H1 (cell line): ENCODE measurements around the gene SPTB. TPM values are rescaled to one million over a fixed set of nuclear protein-coding genes. Genes with fewer than 3 reads are reported as not detected.

Experiments used
- CTCF ChIA-PET: fragments of 300-600 bp; sonication (Branson Sonifier 250); formaldehyde crosslinking; loops from one replicate; lab custom pipeline; 2021; ENCODE audit not compliant: partially characterized antibody; lab: Charles Lee
- POLR2A ChIA-PET: fragments of 300-600 bp; sonication (Branson Sonifier 250); formaldehyde crosslinking; loops from one replicate; lab custom pipeline; 2021; ENCODE audit warnings: inconsistent platforms; ENCODE audit not compliant: partially characterized antibody; lab: Charles Lee
- DNase-seq, 2 experiments: peaks; one replicate each; pipeline versions ENCODE4 v3.0.0 to v3.0.0-alpha.2; 2010 to 2022; ENCODE audit warnings: low spot score in 2 of 2, low read depth in 1 of 2, mixed read lengths in 1 of 2
- FAIRE-seq: peaks from 2 replicates; lab custom pipeline; 2011; peaks lifted over from hg19 to GRCh38; lab: Jason Lieb, UNC
- H2AFZ ChIP-seq: 2 replicates; pipeline ENCODE4 v1.8.1; 2012; ENCODE audit warnings: low read length, inconsistent platforms
- H2AK5ac ChIP-seq: 2 replicates; pipeline ENCODE4 v1.6.1; 2013; ENCODE audit warnings: low read depth, low read length
- H2BK120ac ChIP-seq: replicated peaks from 2 replicates; pipeline ENCODE3; 2013; ENCODE audit warnings: low read depth, low read length, inconsistent platforms
- H2BK12ac ChIP-seq: 2 replicates; pipeline ENCODE4 v1.6.1; 2013; ENCODE audit warnings: low read depth, low read length
- H2BK15ac ChIP-seq: 2 replicates; pipeline ENCODE4 v1.6.1; 2013; ENCODE audit warnings: low read length
- H2BK20ac ChIP-seq: 2 replicates; pipeline ENCODE4 v1.6.1; 2013; ENCODE audit warnings: low read length
- H2BK5ac ChIP-seq: 2 replicates; pipeline ENCODE4 v1.6.1; 2013; ENCODE audit warnings: low read depth, low read length
- H3K14ac ChIP-seq: 2 replicates; pipeline ENCODE4 v1.6.1; 2013; ENCODE audit warnings: inconsistent platforms; ENCODE audit not compliant: insufficient read length
- H3K18ac ChIP-seq: 2 replicates; pipeline ENCODE4 v1.6.1; 2013; ENCODE audit warnings: low read length; ENCODE audit errors: extremely low read depth
- H3K23ac ChIP-seq: 2 replicates; pipeline ENCODE4 v1.6.1; 2013; ENCODE audit warnings: inconsistent platforms; ENCODE audit not compliant: insufficient read length
- H3K23me2 ChIP-seq: 2 replicates; pipeline ENCODE4 v1.6.1; 2013; ENCODE audit warnings: low read depth, low read length
- H3K27ac ChIP-seq: 2 replicates; pipeline ENCODE4 v1.6.1; 2011; ENCODE audit warnings: low read depth, low read length, inconsistent platforms
- H3K27me3 ChIP-seq, 4 experiments: replicated peaks in 1 of 4; 1 replicate in 1 of 4; 2 replicates in 3 of 4; pipeline versions ENCODE4 v1.6.1 to v1.8.1; 2011 to 2013; ENCODE audit warnings: low read length in 3 of 4, mild to moderate bottlenecking in 3 of 4, inconsistent platforms in 2 of 4, mixed read lengths in 2 of 4, moderate library complexity in 1 of 4; ENCODE audit not compliant: control insufficient read depth in 3 of 4, insufficient read depth in 3 of 4; ENCODE audit errors: extremely low read depth in 1 of 4
- H3K36me3 ChIP-seq, 4 experiments: 2 replicates each; pipeline versions ENCODE4 v1.6.1 to v1.8.1; 2011 to 2013; ENCODE audit warnings: mild to moderate bottlenecking in 4 of 4, low read length in 3 of 4, moderate library complexity in 2 of 4, control low read depth in 1 of 4, inconsistent platforms in 1 of 4; ENCODE audit not compliant: insufficient read depth in 4 of 4, control insufficient read depth in 2 of 4
- H3K4ac ChIP-seq: replicated peaks from 2 replicates; pipeline ENCODE3; 2013; ENCODE audit warnings: low read length, low read depth, mixed read lengths, inconsistent platforms; ENCODE audit not compliant: insufficient read length
- H3K4me1 ChIP-seq, 4 experiments: replicated peaks in 1 of 4; 1 replicate in 1 of 4; 2 replicates in 3 of 4; pipeline versions ENCODE4 v1.6.1 to v1.8.1; 2011 to 2013; ENCODE audit warnings: low read length in 3 of 4, inconsistent platforms in 2 of 4, mixed read lengths in 1 of 4; ENCODE audit not compliant: insufficient read depth in 4 of 4, control insufficient read depth in 3 of 4
- H3K4me2 ChIP-seq, 2 experiments: 2 replicates each; pipeline versions ENCODE4 v1.6.1 to v1.8.1; 2011 to 2013; ENCODE audit warnings: low read depth in 2 of 2, low read length in 2 of 2, control low read depth in 1 of 2, inconsistent platforms in 1 of 2, mild to moderate bottlenecking in 1 of 2; ENCODE audit not compliant: insufficient read depth in 1 of 2
- H3K4me3 ChIP-seq, 4 experiments: fragments of 200-600, 300-600 bp in 1 of 4; sonication (generic), shearing (Covaris generic), sonication (Bioruptor Twin) in 1 of 4; 2 replicates each; pipeline versions ENCODE4 v1.5.1 to v1.8.1; 2011 to 2016; ENCODE audit warnings: low read length in 4 of 4, low read depth in 3 of 4, control low read depth in 2 of 4, inconsistent platforms in 2 of 4, mild to moderate bottlenecking in 2 of 4, mixed read lengths in 1 of 4, moderate library complexity in 1 of 4; ENCODE audit not compliant: insufficient read depth in 2 of 4; ENCODE audit errors: extremely low read depth in 1 of 4
- H3K56ac ChIP-seq: replicated peaks from 2 replicates; pipeline ENCODE3; 2013; ENCODE audit warnings: low read depth, mild to moderate bottlenecking, mixed read lengths, low read length, inconsistent platforms; ENCODE audit not compliant: insufficient read length
- H3K79me1 ChIP-seq: 2 replicates; pipeline ENCODE4 v1.6.1; 2013; ENCODE audit warnings: low read depth, low read length, control low read depth
- H3K79me2 ChIP-seq, 2 experiments: 2 replicates each; pipeline versions ENCODE4 v1.6.1 to v1.8.1; 2012 to 2013; ENCODE audit warnings: low read length in 2 of 2, mild to moderate bottlenecking in 2 of 2, inconsistent platforms in 1 of 2; ENCODE audit not compliant: insufficient read depth in 2 of 2, control insufficient read depth in 1 of 2
- H3K9ac ChIP-seq, 4 experiments: replicated peaks in 1 of 4; 1 replicate in 1 of 4; 2 replicates in 3 of 4; pipeline versions ENCODE4 v1.6.1 to v1.8.1; 2011 to 2013; ENCODE audit warnings: low read depth in 3 of 4, low read length in 3 of 4, control low read depth in 2 of 4, mild to moderate bottlenecking in 2 of 4, moderate library complexity in 2 of 4, inconsistent platforms in 1 of 4; ENCODE audit errors: extremely low read depth in 1 of 4
- H3K9me3 ChIP-seq, 2 experiments: 2 replicates each; pipeline versions ENCODE4 v1.6.1 to v1.8.1; 2012 to 2013; ENCODE audit warnings: mild to moderate bottlenecking in 2 of 2, moderate library complexity in 2 of 2, control low read depth in 1 of 2, inconsistent platforms in 1 of 2, low read depth in 1 of 2, low read length in 1 of 2, mixed read lengths in 1 of 2; ENCODE audit not compliant: insufficient read depth in 2 of 2
- H4K20me1 ChIP-seq, 2 experiments: replicated peaks in 1 of 2; 2 replicates each; pipeline versions ENCODE3 to v1.8.1; 2011 to 2013; ENCODE audit warnings: inconsistent platforms in 2 of 2, low read length in 2 of 2, mild to moderate bottlenecking in 1 of 2; ENCODE audit not compliant: insufficient read depth in 2 of 2, control insufficient read depth in 1 of 2
- H4K5ac ChIP-seq: 2 replicates; pipeline ENCODE4 v1.6.1; 2013; ENCODE audit warnings: low read length, low read depth, mixed read lengths, inconsistent platforms; ENCODE audit not compliant: insufficient read length
- H4K8ac ChIP-seq: 2 replicates; pipeline ENCODE4 v1.8.0; 2013; ENCODE audit warnings: mild to moderate bottlenecking, moderate library complexity, low read length, inconsistent platforms; ENCODE audit not compliant: insufficient read depth; ENCODE audit errors: extremely low read depth
- H4K91ac ChIP-seq: replicated peaks from 2 replicates; pipeline ENCODE3; 2013; ENCODE audit warnings: low read length, mixed read lengths, inconsistent platforms; ENCODE audit not compliant: insufficient read length
- BACH1 ChIP-seq: IDR thresholded peaks from 2 replicates; pipeline ENCODE4 v1.6.1; 2012; ENCODE audit warnings: low read length, improper control_type of control experiment
- BRCA1 ChIP-seq: IDR thresholded peaks from 2 replicates; pipeline ENCODE4 v1.6.1; 2012; ENCODE audit warnings: low read depth, low read length, improper control_type of control experiment
- CTCF ChIP-seq, 3 experiments: IDR thresholded peaks; 1 replicate in 2 of 3; 2 replicates in 1 of 3; pipeline versions ENCODE4 v1.5.1 to v1.6.1; 2011; ENCODE audit warnings: low read length in 3 of 3, mild to moderate bottlenecking in 3 of 3, inconsistent platforms in 2 of 3, low read depth in 1 of 3, moderate library complexity in 1 of 3; ENCODE audit not compliant: insufficient read depth in 1 of 3; ENCODE audit errors: control extremely low read depth in 1 of 3
- KDM1A ChIP-seq: fragments of 200-600, 300-600 bp; sonication (generic); IDR thresholded peaks from 2 replicates; pipeline ENCODE4 v1.7.1; 2016; ENCODE audit warnings: mild to moderate bottlenecking, low read length, borderline replicate concordance
- KDM5A ChIP-seq: fragments of 200-600 bp; IDR thresholded peaks from 2 replicates; pipeline ENCODE4 v1.7.1; 2012; ENCODE audit warnings: mild to moderate bottlenecking, low read length, inconsistent platforms, mixed read lengths
- NRF1 ChIP-seq: IDR thresholded peaks from 2 replicates; pipeline ENCODE4 v1.6.1; 2011; ENCODE audit warnings: mild to moderate bottlenecking, low read depth, low read length, improper control_type of control experiment
- SP1 ChIP-seq: IDR thresholded peaks from 2 replicates; pipeline ENCODE4 v1.6.1; 2011; ENCODE audit warnings: low read depth, low read length
- TBP ChIP-seq: IDR thresholded peaks from 2 replicates; pipeline ENCODE4 v1.6.1; 2011; ENCODE audit warnings: low read depth, low read length, improper control_type of control experiment
- WGBS, 2 experiments: shearing (Covaris generic) in 1 of 2; methylation state at CpG; one replicate each; pipeline versions ENCODE4 v1.1.6 to v1.1.7; 2013 to 2015; ENCODE audit warnings: low lambda C conversion rate in 2 of 2, mixed read lengths in 2 of 2, inconsistent platforms in 1 of 2, low coverage in 1 of 2, missing lambda C conversion rate in 1 of 2; ENCODE audit not compliant: insufficient replicate concordance in 2 of 2, insufficient coverage in 1 of 2, insufficient read length in 1 of 2; ENCODE audit errors: extremely low coverage in 1 of 2, missing lambda C conversion rate in 1 of 2; 5-methylcytosine and 5-hydroxymethylcytosine counted together
- polyA plus RNA-seq, 7 experiments: library from polyadenylated mRNA; depleted of rRNA in 3 of 7; stranded (reverse) in 5 of 7; unstranded in 2 of 7; fragments of >200 nt in 5 of 7; fragments of 200-250 nt in 2 of 7; gene quantifications; 1 replicate in 5 of 7; 2 replicates in 1 of 7; 4 replicates in 1 of 7; pipeline versions ENCODE4 v1.2.1 to v1.2.3, GENCODE V29; 2011 to 2013; ENCODE audit warnings: missing spikeins in 2 of 7, mixed read lengths in 2 of 7
- total RNA-seq: library from RNA; stranded (reverse); fragmentation: NEBNext Ultra II Directional; extraction: Animal tissue kit (Norgen Biotek cat#: 25700); gene quantifications from 2 replicates; pipeline ENCODE4 v1.2.1, GENCODE V29; 2021

SPTB gene
- total and polyA plus RNA-seq, 2 of the 8 experiments (the other 6 are each of a cell fraction or from before 2014, with no cell fraction given): 0.30 to 2.4 TPM

GRCh38 chr14:64724578-64724930, 155.2 kb downstream of the SPTB start:
- H3K18ac ChIP-seq: peak overlapping the region; percentile 68; the same call in 1 of the 2 replicates
- DNase-seq: no peak
- ChIA-PET POLR2A (interaction anchor here (0.9 to 2.5 kb wide), 2 partner anchors 9 to 10 kb away, joined by 5 to 10 read pairs; no protein-coding TSS in a partner anchor), CTCF (interaction anchor here (0.6 to 4.0 kb wide), 13 partner anchors 14 to 176 kb away, joined by 3 to 33 read pairs (median 8); partner anchors contain the start of gene PLEKHG3)
- no peak overlapping the region for H3K14ac ChIP-seq
- H3K9ac ChIP-seq: no peak overlapping the region
- H2BK5ac ChIP-seq: no peak overlapping the region
- H2AK5ac ChIP-seq: no peak overlapping the region
- no peaks in the 10 kb centered on the region for H3K23me2 ChIP-seq
- H3K79me1 ChIP-seq: peaks cover 19% of the 10 kb centered on the region
- peaks cover 4 to 22% (median 13%) of the 10 kb centered on the region in 4 experiments for H3K36me3 ChIP-seq
- H3K79me2 ChIP-seq: peaks cover 4 to 93% of the 10 kb centered on the region in 2 experiments
- H4K20me1 ChIP-seq: peaks cover 44 to 57% of the 10 kb centered on the region in 2 experiments
- H3K4me3 ChIP-seq: no peak overlapping the region
- H2BK20ac ChIP-seq: no peak overlapping the region
- peaks cover 39 to 62% (median 49%) of the 10 kb centered on the region in 4 experiments for H3K4me1 ChIP-seq
- H3K4ac ChIP-seq: no peak overlapping the region
- no peaks in the 10 kb centered on the region for H3K9me3 ChIP-seq
- H2BK12ac ChIP-seq: no peak overlapping the region; the same call in 1 of the 2 replicates
- H4K8ac ChIP-seq: no peak overlapping the region
- H2AFZ ChIP-seq: no peak overlapping the region
- H3K27ac ChIP-seq: no peak overlapping the region
- no peak overlapping the region for H2BK120ac ChIP-seq
- no peak overlapping the region for H4K5ac ChIP-seq
- H3K56ac ChIP-seq: no peak overlapping the region
- no peak overlapping the region for H3K23ac ChIP-seq
- peak overlapping the region; percentile 76 for H2BK15ac ChIP-seq
- no peak for FAIRE-seq
- H3K27me3 ChIP-seq: no peaks in the 10 kb centered on the region
- H3K4me2 ChIP-seq: peak overlapping the region in 1 of 2 experiments; percentile 47; a peak in 2 of 4 replicates
- 80% methylated on average over 1 of the region's 1 CpG; no CpG with 5 or more reads in 1 of the 2 experiments for WGBS, 2 experiments
- no peak overlapping the region for H4K91ac ChIP-seq
- TF ChIP-seq NRF1 (no peak), BRCA1 (no peak), TBP (no peak), KDM1A (no peak), SP1 (no peak), BACH1 (no peak), KDM5A (no peak), CTCF (IDR thresholded peaks at IDR 0.05; ENCODE audit: control extremely low read depth in 1 of 3, insufficient read depth in 1 of 3, low read depth in 1 of 3, low read length in 3 of 3) (no peak)
